ENCODE results near the gene CRYBB3.
A peak's percentile ranks its signal among the peaks of the same experiment; 100 is the strongest.
"Not testable (repeated sequence)": the region's sequence is repeated elsewhere in the genome, so short reads cannot be mapped to it uniquely, and the experiment has no call there.

Gene CRYBB3

DNA sequence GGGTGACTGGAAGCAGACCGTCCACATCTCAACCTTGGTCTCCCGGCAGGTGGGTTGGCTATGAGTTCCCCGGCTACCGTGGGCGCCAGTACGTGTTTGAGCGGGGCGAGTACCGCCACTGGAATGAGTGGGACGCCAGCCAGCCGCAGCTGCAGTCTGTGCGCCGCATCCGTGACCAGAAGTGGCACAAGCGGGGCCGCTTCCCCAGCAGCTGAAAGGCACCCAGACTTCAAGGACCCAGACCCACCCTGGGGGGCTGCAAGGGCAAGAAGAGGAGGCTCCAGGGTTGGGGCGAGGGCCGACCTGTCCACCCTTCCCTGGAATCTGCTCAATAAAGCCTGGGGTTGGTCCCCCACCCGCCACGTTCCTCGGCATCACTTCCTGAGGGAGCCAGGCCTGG is 7.3 kb downstream of the CRYBB3 start:
- DNase-seq (ENCODE audit: low spot score) = no peak

DNA sequence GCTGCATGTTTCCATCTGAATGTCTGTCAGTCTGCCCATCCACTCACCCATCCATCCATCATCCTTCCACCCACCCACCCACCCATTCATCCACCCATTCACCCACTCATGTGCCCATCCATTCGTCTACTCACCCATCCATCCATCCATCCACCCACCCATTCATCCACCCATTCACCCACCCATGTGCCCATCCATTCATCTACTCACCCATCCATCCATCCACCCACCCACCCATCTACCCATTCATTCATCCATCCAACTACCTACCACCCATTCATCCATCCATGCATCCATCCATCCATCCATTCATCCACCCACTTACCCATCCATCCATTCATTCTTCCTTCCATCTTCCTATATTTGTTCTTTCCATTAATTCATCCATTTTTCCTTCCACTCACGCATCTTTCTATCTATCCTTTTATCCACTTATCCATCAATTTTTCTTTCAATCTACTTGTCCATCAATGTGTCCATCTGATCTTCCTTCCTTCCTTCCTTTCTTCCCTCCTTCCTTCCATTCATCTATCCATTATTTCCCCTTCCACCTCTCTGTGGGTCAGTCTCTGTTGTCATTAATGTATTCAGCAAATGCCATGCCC is 8.0 kb downstream of the CRYBB3 start:
- DNase-seq (ENCODE audit: low spot score) = no peak

- DNase-seq (ENCODE audit: low spot score) = no peak
Observed at GRCh38 chr22:25208328-25208727, 8.7 kb downstream of the CRYBB3 start.

- no peak for DNase-seq (ENCODE audit: low spot score)
Observed at GRCh38 chr22:25208743-25209505, 9.3 kb downstream of the CRYBB3 start.

DNA sequence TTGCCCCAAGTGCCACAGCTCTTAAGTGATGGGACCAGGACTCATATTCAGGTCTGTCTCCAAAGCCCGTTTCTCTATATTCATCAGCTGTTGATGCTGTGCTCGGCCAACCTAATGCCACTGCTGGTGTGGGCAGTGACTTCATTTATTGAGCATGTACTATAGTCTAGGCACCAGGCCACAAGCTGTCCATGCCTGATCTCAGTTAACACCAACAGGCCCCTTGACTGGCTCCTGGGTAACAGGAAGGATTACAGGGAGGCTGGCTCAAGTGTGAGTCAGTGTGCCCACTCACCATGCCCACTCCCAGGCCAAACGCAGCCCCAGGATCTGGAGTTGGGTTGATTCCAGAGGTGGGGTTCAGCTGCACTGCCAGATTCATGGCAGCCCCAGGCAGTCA is 11.1 kb downstream of the CRYBB3 start:
- DNase-seq (ENCODE audit: low spot score) = no peak

GRCh38 chr22:25212337-25212736 is 12.7 kb downstream of the CRYBB3 start:
- no peak for DNase-seq (ENCODE audit: low spot score)

- DNase-seq (ENCODE audit: low spot score) = no peak
Observed at GRCh38 chr22:25213221-25213620, 13.6 kb downstream of the CRYBB3 start.

GRCh38 chr22:25216230-25216629 is 16.6 kb downstream of the CRYBB3 start:
- DNase-seq (ENCODE audit: low spot score) = no peak

DNA sequence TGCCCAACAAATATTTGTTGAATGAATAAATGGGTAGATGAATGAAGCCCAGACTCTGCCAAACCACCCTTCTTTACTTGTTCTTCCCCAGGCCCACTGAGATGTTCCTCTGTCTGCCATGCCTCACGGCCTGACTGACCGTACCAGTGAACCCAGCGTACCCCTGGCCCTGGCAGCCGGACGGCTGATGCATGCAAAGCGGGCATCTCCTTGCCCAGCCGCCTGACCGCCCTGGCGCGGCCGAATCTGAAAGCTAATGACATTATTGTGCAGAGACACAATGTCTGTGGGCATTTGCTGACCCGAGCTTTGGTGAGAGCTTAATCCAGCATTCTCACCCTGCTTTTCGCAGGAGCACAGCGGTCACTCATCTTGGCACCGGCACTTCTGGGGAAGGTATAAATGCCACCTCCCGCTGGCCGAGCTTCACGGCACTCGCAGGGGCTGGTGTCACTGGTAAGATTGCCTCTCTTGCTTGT is 19.6 kb downstream of the CRYBB3 start, which contains the start of gene CRYBB2:
Gene CRYBB2 (plus strand): TSS at position 429 of the 479 bp plus-strand sequence. CDS start 1,791 bp downstream, outside the sequence.
- no peak for DNase-seq (ENCODE audit: low spot score)

GRCh38 chr22:25219948-25220442 is 20.3 kb downstream of the CRYBB3 start:
- no peak for DNase-seq (ENCODE audit: low spot score)

GRCh38 chr22:25221790-25222189 is 22.1 kb downstream of the CRYBB3 start:
- no peak for DNase-seq (ENCODE audit: low spot score)

GRCh38 chr22:25223269-25223850 is 23.7 kb downstream of the CRYBB3 start:
- no peak for DNase-seq (ENCODE audit: low spot score)

DNA sequence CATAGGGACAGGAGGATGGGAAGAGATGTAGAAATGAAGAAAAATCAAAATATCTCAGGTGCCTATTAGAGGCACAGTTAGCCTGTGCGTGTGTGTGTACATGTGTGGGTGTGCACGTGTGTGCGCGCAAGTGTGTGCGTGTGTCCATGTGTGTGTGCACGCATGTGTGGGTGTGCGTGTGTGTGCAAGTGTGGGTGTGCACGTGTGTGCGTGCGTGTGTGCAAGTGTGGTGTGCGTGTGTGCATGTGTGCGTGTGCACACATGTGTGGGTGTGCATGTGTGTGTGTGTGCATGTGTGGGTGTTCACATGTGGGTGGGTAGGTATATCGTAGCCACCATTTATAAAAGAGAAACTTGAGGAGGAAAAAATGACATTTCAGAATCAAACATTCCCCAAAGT is 29.2 kb downstream of the CRYBB3 start:
- DNase-seq (ENCODE audit: low spot score) = no peak

DNA sequence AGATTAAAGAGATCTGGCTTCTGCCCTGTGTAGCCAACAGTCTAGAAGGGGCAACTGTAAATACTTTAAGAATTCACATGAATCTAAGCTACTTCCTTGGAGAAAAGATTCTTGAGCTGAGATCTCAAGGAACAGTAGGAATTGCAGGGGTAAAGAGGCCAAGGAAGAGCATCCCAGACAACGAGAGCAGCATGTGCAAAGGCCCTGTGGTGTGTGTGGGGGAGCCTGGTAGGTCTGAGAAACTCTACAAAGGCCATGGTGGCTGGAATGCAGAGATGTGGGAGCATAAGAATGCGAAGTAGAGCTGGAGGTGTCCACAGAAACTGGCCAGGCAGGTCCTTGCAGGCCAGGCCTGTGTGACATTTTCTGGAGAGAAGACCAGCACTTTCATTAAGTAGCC is 31.1 kb downstream of the CRYBB3 start:
- not testable (repeated sequence) for DNase-seq (ENCODE audit: low spot score)

DNA sequence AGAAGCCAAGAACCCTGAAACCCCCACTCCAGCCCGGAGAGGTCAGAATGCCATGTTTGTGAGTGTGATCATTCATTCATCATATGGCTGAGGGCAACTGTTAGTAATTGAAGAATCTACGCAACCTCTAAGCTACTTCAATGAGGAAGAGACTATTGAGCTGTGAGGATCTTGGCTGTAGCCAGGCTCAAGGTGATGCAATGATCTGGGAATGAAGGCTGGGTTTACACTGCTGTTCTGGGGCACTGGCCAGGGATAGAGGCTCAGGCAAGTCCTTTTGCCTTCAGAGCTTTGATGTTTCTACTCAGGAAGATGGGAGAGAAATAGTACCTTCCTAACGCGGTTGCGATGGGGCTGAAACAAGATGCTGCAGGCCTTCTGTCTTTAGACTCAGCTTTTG is 32.6 kb downstream of the CRYBB3 start:
- no peak for DNase-seq (ENCODE audit: low spot score)

DNA sequence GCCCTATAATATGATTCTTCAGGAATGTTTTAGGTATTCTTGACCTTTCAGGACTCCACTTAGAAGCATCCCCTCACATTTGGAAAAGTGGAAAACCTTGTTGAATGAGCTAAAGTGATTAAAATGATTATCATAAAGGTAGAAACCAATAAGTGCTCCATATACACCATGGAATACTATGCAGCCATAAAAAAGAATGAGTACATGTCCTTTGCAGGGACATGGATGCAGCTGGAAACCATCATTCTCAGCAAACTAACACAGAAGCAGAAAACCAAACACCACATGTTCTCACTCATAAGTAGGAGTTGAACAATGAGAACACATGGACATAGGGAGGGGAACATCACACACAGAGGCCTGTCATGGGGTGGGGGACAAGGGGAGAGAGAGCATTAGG is 34.0 kb downstream of the CRYBB3 start:
- DNase-seq (ENCODE audit: low spot score) = not testable (repeated sequence)

DNA sequence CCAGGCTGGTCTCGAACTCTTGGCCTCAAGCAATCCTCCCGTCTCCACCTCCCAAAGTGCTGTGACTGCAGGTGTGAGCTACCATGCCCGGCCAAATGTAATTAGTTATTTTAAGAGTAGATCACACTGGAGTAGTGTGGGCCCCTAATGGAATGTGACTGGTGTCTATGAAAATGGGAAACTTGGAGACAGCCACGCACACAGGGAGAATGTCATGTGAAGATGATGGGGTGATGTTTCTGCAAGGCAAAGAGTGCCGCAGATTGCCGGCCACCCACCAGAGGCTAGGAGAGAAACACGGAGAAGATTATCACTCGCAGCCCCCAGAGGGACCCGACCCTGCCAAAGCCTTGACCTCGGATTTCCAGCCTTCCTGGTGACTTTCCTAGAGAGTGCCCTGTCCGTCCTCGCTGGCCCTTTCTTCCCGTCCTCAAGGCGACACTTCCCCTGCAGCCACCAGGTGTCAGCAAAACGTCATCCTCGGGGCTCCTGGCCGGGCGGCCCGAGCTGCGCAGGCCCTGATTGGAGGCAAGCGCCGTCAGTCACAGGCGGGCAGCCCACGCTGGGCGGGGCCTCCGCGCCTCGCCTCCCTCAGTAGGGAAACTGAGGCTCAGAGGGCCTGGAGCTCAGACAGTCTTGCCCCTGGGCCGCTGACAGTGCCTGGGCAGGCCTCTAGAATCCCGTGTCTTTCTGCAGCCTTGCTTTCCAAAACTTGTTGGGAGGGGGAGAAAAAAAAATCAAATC is 36.1 kb downstream of the CRYBB3 start:
- DNase-seq (ENCODE audit: low spot score) = peak; percentile 20

GRCh38 chr22:25236417-25236816 is 36.8 kb downstream of the CRYBB3 start:
- DNase-seq (ENCODE audit: low spot score) = no peak

GRCh38 chr22:25237503-25237902 is 37.8 kb downstream of the CRYBB3 start:
- DNase-seq (ENCODE audit: low spot score) = no peak

DNA sequence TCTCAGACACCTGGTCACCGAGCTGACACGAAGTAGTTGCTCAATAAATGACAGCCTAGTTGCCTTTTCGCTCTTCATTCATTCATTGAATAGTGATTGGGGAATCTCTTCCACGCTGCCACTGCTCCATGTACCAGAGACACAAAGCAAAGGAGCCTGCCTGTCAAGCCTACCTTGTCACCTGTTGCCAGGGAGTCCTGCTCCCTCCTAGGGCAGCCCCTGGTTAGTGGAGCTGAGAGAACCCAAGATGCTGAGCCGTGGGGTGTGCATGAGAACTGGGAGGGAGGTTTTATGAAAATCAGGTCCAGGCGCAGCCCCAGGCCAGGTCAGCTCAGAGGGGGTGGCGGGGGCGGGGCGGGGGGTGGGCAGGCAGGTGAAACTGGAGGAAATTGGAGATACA is 38.4 kb downstream of the CRYBB3 start:
- not testable (repeated sequence) for DNase-seq (ENCODE audit: low spot score)

DNA sequence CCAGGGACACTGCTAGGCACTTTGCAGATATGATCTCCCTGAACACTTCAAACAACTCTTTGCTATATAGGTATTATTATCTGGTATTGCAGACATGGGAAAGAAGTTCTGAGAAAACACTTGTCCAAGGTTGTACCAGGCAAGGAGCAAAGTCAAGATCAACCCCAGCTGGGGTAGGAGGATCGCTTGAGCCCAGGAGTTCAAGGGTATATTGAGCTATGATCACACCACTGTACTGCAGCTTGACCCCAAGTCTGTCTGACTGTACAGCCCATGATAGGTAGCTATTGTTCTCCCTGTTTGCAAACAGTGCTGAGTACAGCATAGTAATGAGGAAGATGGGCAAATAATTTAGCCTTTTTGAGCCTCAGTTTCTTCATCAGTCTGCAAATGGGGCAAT is 55.5 kb downstream of the CRYBB3 start:
- not testable (repeated sequence) for DNase-seq (ENCODE audit: low spot score)
